GM18502 (cell line): Measurements from ENCODE around the gene NUDT2.

Experiments
- ATAC-seq: cut with Tn5 transposase; IDR thresholded peaks from one replicate; pipeline ENCODE4 v1.9.1; 2021; ENCODE audit warnings: mild to moderate bottlenecking; ENCODE audit not compliant: unreplicated experiment, poor library complexity

The NUDT2 gene

GRCh38 chr9:34382054-34382453 lies 52.7 kb downstream of the NUDT2 start:
- no peak for ATAC-seq

GRCh38 chr9:34382879-34383278 lies 53.5 kb downstream of the NUDT2 start:
- ATAC-seq, result no peak

- no peak for ATAC-seq
Observed at GRCh38 chr9:34383904-34384303, 54.5 kb downstream of the NUDT2 start.

GRCh38 chr9:34384368-34385165 lies 55.2 kb downstream of the NUDT2 start:
- ATAC-seq, result no peak

GRCh38 chr9:34385561-34386230 lies 56.3 kb downstream of the NUDT2 start:
- ATAC-seq, result no peak

- no peak for ATAC-seq
Observed at GRCh38 chr9:34386656-34387055, 57.3 kb downstream of the NUDT2 start.

- no peak for ATAC-seq
Observed at GRCh38 chr9:34387239-34387638, 57.9 kb downstream of the NUDT2 start.

- no peak for ATAC-seq
Observed at GRCh38 chr9:34392511-34392910, 63.1 kb downstream of the NUDT2 start.
